ENCODE data around the gene BACH2. TPM values are rescaled to one million over a fixed set of nuclear protein-coding genes. Genes with fewer than 3 reads are reported as not detected.

BACH2 gene
- total and polyA plus RNA-seq, 8 donors, result 0.19 to 10.8 (median 1.4) TPM; not detected in 1

GRCh38 chr6:90231308-90231707, 65.3 kb downstream of the BACH2 start:
- no peaks in the 10 kb centered on the region for H3K9me3 ChIP-seq
- intact Hi-C loops (cut with DNase I; ENCODE audit: low total_unique reads), result no loop called here

GRCh38 chr6:90230548-90231215, 66.0 kb downstream of the BACH2 start:
- Histone ChIP-seq H3K4me1 (peaks cover 0 to 4% (median 0%) of the 10 kb centered on the region in 4 donors), H3K9me3 (no peaks in the 10 kb centered on the region), H3K27ac (no peak overlapping the region), H3K27me3 (no peaks in the 10 kb centered on the region), H3K4me3 (no peak overlapping the region), H3K36me3 (no peaks in the 10 kb centered on the region)
- intact Hi-C loops (cut with DNase I; ENCODE audit: low total_unique reads), result no loop called here
- DNase-seq, result no peak
- WGBS, 5 donors, result 53 to 72% (median 66%) methylated on average over 3 of the region's 3 CpGs
- TF ChIP-seq POLR2AphosphoS5 (IDR thresholded peaks at IDR 0.05) (no peak), CTCF (IDR thresholded peaks at IDR 0.05) (no peak), POLR2A (IDR thresholded peaks at IDR 0.05) (no peak), EP300 (IDR thresholded peaks at IDR 0.05) (no peak)

More at GRCh38 chr6:90231308-90231707, 65.3 kb downstream of the BACH2 start:
- Histone ChIP-seq H3K36me3 (no peaks in the 10 kb centered on the region), H3K4me1 (peaks cover 0 to 4% (median 0%) of the 10 kb centered on the region in 4 donors), H3K4me3 (no peak overlapping the region), H3K27ac (no peak overlapping the region), H3K27me3 (no peaks in the 10 kb centered on the region)
- WGBS, 5 donors, result 73 to 87% (median 85%) methylated on average over 2 of the region's 2 CpGs
- TF ChIP-seq CTCF (IDR thresholded peaks at IDR 0.05), result no peak
- no peak for TF ChIP-seq POLR2AphosphoS5 (IDR thresholded peaks at IDR 0.05)
- TF ChIP-seq POLR2A (IDR thresholded peaks at IDR 0.05), result no peak
- no peak for TF ChIP-seq EP300 (IDR thresholded peaks at IDR 0.05)
- DNase-seq, result no peak

GRCh38 chr6:90229331-90230010, 67.2 kb downstream of the BACH2 start:
- Histone ChIP-seq H3K27me3 (no peaks in the 10 kb centered on the region), H3K36me3 (no peaks in the 10 kb centered on the region), H3K4me1 (peaks cover 0 to 4% (median 0%) of the 10 kb centered on the region in 4 donors), H3K9me3 (no peaks in the 10 kb centered on the region), H3K27ac (no peak overlapping the region), H3K4me3 (no peak overlapping the region)
- TF ChIP-seq POLR2A (IDR thresholded peaks at IDR 0.05) (no peak), EP300 (IDR thresholded peaks at IDR 0.05) (no peak), POLR2AphosphoS5 (IDR thresholded peaks at IDR 0.05) (no peak), CTCF (IDR thresholded peaks at IDR 0.05) (no peak)
- 85 to 91% (median 88%) methylated on average over 10 of the region's 10 CpGs for WGBS, 5 donors
- no peak for DNase-seq
- intact Hi-C loops (cut with DNase I; ENCODE audit: low total_unique reads), result loop anchor here (10.0 kb wide), 1 partner anchor 65 kb away; the partner anchor contains the start of gene BACH2

- Histone ChIP-seq H3K27me3 (no peaks in the 10 kb centered on the region), H3K4me1 (peaks cover 0 to 4% (median 0%) of the 10 kb centered on the region in 4 donors), H3K27ac (no peak overlapping the region), H3K9me3 (peaks cover 0 to 8% (median 4%) of the 10 kb centered on the region in 4 donors), H3K4me3 (no peak overlapping the region), H3K36me3 (no peaks in the 10 kb centered on the region)
- DNase-seq, result no peak
- TF ChIP-seq CTCF (IDR thresholded peaks at IDR 0.05) (no peak), POLR2A (IDR thresholded peaks at IDR 0.05) (no peak), EP300 (IDR thresholded peaks at IDR 0.05) (no peak), POLR2AphosphoS5 (IDR thresholded peaks at IDR 0.05) (no peak)
- intact Hi-C loops (cut with DNase I; ENCODE audit: low total_unique reads), result loop anchor here (10.0 kb wide), 1 partner anchor 67 kb away; the partner anchor contains the start of gene BACH2
Measured at GRCh38 chr6:90227673-90228072, 69.0 kb downstream of the BACH2 start.

Data from stomach (tissue), 9 donors.